GM12878 (cell line): ENCODE measurements around the gene ELOF1. TPM values are rescaled to one million over a fixed set of nuclear protein-coding genes. Genes with fewer than 3 reads are reported as not detected.
A peak's percentile ranks its signal among the peaks of the same experiment; 100 is the strongest.

ENCODE experiments used
- CHD2 ChIP-seq: IDR thresholded peaks from 2 replicates; pipeline ENCODE4 v1.6.1; 2011; ENCODE audit warnings: low read depth, low read length, improper control_type of control experiment, borderline replicate concordance
- DPF2 ChIP-seq: fragments of 450-650 bp; IDR thresholded peaks from 2 replicates; pipeline ENCODE4 v1.6.1; 2017; ENCODE audit warnings: mild to moderate bottlenecking
- EP300 ChIP-seq, 2 experiments: fragments of 150-350 bp in 1 of 2; IDR thresholded peaks; 2 replicates each; pipeline ENCODE4 v1.6.1; 2011 to 2012; ENCODE audit warnings: low read depth in 2 of 2, low read length in 2 of 2, borderline replicate concordance in 1 of 2, improper control_type of control experiment in 1 of 2, inconsistent platforms in 1 of 2; ENCODE audit not compliant: control insufficient read depth in 1 of 2
- FOXM1 ChIP-seq: IDR thresholded peaks from 2 replicates; pipeline ENCODE4 v1.6.1; 2012; ENCODE audit warnings: low read depth, mild to moderate bottlenecking, inconsistent platforms, low read length, moderate library complexity
- GATAD2B ChIP-seq: fragments of 450-650 bp; conservative IDR thresholded peaks from 2 replicates; pipeline ENCODE4 v1.6.1; 2017; ENCODE audit warnings: low read depth, mild to moderate bottlenecking, moderate library complexity
- JUNB ChIP-seq: IDR thresholded peaks from 2 replicates; pipeline ENCODE4 v1.6.1; 2016; ENCODE audit warnings: antibody characterized with exemption, mild to moderate bottlenecking
- NFIC ChIP-seq: IDR thresholded peaks from 2 replicates; pipeline ENCODE4 v1.6.1; 2012; ENCODE audit warnings: low read depth, mild to moderate bottlenecking, inconsistent platforms, low read length, moderate library complexity
- NFYA ChIP-seq: IDR thresholded peaks from 2 replicates; pipeline ENCODE4 v1.6.1; 2011; ENCODE audit warnings: low read depth, mild to moderate bottlenecking, low read length, improper control_type of control experiment, borderline replicate concordance
- NFYB ChIP-seq: IDR thresholded peaks from 2 replicates; pipeline ENCODE4 v1.6.1; 2011; ENCODE audit warnings: low read depth, mild to moderate bottlenecking, low read length, improper control_type of control experiment, moderate library complexity; ENCODE audit not compliant: insufficient read depth
- POLR2AphosphoS5 ChIP-seq: IDR thresholded peaks from 2 replicates; pipeline ENCODE4 v1.6.1; 2011; ENCODE audit warnings: mild to moderate bottlenecking, low read length, inconsistent platforms
- POU2F2 ChIP-seq: IDR thresholded peaks from 3 replicates; pipeline ENCODE4 v1.6.1; 2011; ENCODE audit warnings: low read depth, mild to moderate bottlenecking, low read length, borderline replicate concordance
- SPI1 ChIP-seq: IDR thresholded peaks from 2 replicates; pipeline ENCODE4 v1.6.1; 2011; ENCODE audit warnings: low read depth, mild to moderate bottlenecking, low read length, moderate library complexity, borderline replicate concordance; ENCODE audit not compliant: insufficient read depth
- SREBF2 ChIP-seq: IDR thresholded peaks from 2 replicates; pipeline ENCODE4 v1.6.1; 2012; ENCODE audit warnings: mild to moderate bottlenecking, low read length
- STAT3 ChIP-seq: IDR thresholded peaks from 2 replicates; pipeline ENCODE4 v1.6.1; 2011; ENCODE audit warnings: low read depth, low read length, improper control_type of control experiment
- TBL1XR1 ChIP-seq: IDR thresholded peaks from 2 replicates; pipeline ENCODE4 v1.6.1; 2012; ENCODE audit warnings: low read depth, low read length, improper control_type of control experiment
- USF2 ChIP-seq: IDR thresholded peaks from 2 replicates; pipeline ENCODE4 v1.6.1; 2011; ENCODE audit warnings: low read depth, low read length, improper control_type of control experiment, borderline replicate concordance
- ZNF217 ChIP-seq: fragments of 450-650 bp; IDR thresholded peaks from 2 replicates; pipeline ENCODE4 v1.6.1; 2017; ENCODE audit warnings: antibody characterized with exemption, mild to moderate bottlenecking
- ZZZ3 ChIP-seq: IDR thresholded peaks from 2 replicates; pipeline ENCODE4 v1.6.1; 2011; ENCODE audit warnings: low read depth; ENCODE audit not compliant: control insufficient read depth, insufficient read length
- polyA plus RNA-seq, 11 experiments: library from polyadenylated mRNA; depleted of rRNA in 4 of 11; unstranded in 6 of 11; stranded (reverse) in 5 of 11; fragments of >200 nt; fragmentation: Nextera tagmentation in 4 of 11; fragmentation: Illumina TruSeq in 1 of 11; extraction: Ambion mirVana in 4 of 11; extraction: Trizol in 1 of 11; gene quantifications; 1 replicate in 1 of 11; 2 replicates in 10 of 11; pipeline versions ENCODE4 v1.2.1 to v1.2.3, GENCODE V29; 2011 to 2016; ENCODE audit warnings: inconsistent platforms in 2 of 11, missing spikeins in 2 of 11, low read depth in 1 of 11
- total RNA-seq, 4 experiments: library from RNA; depleted of rRNA in 3 of 4; stranded (reverse); fragments of >200 nt in 3 of 4; fragmentation: Illumina TruSeq in 1 of 4; extraction: Trizol in 1 of 4; gene quantifications; 2 replicates each; pipeline versions ENCODE4 v1.2.1 to v1.2.3, GENCODE V29; 2013 to 2021
- TF ChIP-seq, protein P1 (sequence below): IDR thresholded peaks from 2 replicates; pipeline ENCODE4 v1.6.1; 2011; ENCODE audit warnings: borderline replicate concordance, low read depth, mild to moderate bottlenecking, moderate library complexity, low read length; ENCODE audit not compliant: insufficient read depth, poor library complexity, severe bottlenecking
- TF ChIP-seq, protein P2 (sequence below): fragments of 450-650 bp; IDR thresholded peaks from 2 replicates; pipeline ENCODE4 v1.6.1; 2014; ENCODE audit warnings: mild to moderate bottlenecking
- TF ChIP-seq, protein P3 (sequence below): fragments of 450-650 bp; IDR thresholded peaks from 2 replicates; pipeline ENCODE4 v1.6.1; 2017; ENCODE audit warnings: antibody characterized with exemption, mild to moderate bottlenecking, moderate library complexity
- TF ChIP-seq, protein P4 (sequence below): fragments of 450-650 bp; conservative IDR thresholded peaks from 2 replicates; pipeline ENCODE4 v1.6.1; 2017; ENCODE audit warnings: mild to moderate bottlenecking, moderate library complexity

Gene ELOF1
- total and polyA plus RNA-seq, 10 of the 15 experiments (the other 5 are each of a cell fraction or from before 2014, with no cell fraction given), result 11.7 to 124 (median 92.9) TPM

GRCh38 chr19:11574689-11575088, 15.7 kb upstream of the ELOF1 start (continued):
- TF ChIP-seq, protein P1, sequence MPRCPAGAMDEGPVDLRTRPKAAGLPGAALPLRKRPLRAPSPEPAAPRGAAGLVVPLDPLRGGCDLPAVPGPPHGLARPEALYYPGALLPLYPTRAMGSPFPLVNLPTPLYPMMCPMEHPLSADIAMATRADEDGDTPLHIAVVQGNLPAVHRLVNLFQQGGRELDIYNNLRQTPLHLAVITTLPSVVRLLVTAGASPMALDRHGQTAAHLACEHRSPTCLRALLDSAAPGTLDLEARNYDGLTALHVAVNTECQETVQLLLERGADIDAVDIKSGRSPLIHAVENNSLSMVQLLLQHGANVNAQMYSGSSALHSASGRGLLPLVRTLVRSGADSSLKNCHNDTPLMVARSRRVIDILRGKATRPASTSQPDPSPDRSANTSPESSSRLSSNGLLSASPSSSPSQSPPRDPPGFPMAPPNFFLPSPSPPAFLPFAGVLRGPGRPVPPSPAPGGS, result no peak
- TF ChIP-seq FOXM1 (no peak), NFYB (no peak), STAT3 (no peak), USF2 (peak; percentile 40), POU2F2 (no peak; the same call in 2 of the 3 replicates), CHD2 (peak; percentile 68; the same call in 1 of the 2 replicates), NFIC (no peak), ZNF217 (no peak), TBL1XR1 (no peak), GATAD2B (0 out of 2 replicates have a peak, but pooled peaks have one; percentile 53), SPI1 (no peak), NFYA (no peak), SREBF2 (no peak), DPF2 (peak; percentile 62; the same call in 1 of the 2 replicates), ZZZ3 (no peak), EP300 (IDR thresholded peaks at IDR 0.05; ENCODE audit: borderline replicate concordance in 1 of 2, control insufficient read depth in 1 of 2, low read depth in 2 of 2, low read length in 2 of 2) (peak; percentile 77 to 81; a peak in 3 of 4 replicates), JUNB (no peak), POLR2AphosphoS5 (no peak)
- TF ChIP-seq, protein P2, sequence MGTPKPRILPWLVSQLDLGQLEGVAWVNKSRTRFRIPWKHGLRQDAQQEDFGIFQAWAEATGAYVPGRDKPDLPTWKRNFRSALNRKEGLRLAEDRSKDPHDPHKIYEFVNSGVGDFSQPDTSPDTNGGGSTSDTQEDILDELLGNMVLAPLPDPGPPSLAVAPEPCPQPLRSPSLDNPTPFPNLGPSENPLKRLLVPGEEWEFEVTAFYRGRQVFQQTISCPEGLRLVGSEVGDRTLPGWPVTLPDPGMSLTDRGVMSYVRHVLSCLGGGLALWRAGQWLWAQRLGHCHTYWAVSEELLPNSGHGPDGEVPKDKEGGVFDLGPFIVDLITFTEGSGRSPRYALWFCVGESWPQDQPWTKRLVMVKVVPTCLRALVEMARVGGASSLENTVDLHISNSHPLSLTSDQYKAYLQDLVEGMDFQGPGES, result no peak
- TF ChIP-seq, protein P3, sequence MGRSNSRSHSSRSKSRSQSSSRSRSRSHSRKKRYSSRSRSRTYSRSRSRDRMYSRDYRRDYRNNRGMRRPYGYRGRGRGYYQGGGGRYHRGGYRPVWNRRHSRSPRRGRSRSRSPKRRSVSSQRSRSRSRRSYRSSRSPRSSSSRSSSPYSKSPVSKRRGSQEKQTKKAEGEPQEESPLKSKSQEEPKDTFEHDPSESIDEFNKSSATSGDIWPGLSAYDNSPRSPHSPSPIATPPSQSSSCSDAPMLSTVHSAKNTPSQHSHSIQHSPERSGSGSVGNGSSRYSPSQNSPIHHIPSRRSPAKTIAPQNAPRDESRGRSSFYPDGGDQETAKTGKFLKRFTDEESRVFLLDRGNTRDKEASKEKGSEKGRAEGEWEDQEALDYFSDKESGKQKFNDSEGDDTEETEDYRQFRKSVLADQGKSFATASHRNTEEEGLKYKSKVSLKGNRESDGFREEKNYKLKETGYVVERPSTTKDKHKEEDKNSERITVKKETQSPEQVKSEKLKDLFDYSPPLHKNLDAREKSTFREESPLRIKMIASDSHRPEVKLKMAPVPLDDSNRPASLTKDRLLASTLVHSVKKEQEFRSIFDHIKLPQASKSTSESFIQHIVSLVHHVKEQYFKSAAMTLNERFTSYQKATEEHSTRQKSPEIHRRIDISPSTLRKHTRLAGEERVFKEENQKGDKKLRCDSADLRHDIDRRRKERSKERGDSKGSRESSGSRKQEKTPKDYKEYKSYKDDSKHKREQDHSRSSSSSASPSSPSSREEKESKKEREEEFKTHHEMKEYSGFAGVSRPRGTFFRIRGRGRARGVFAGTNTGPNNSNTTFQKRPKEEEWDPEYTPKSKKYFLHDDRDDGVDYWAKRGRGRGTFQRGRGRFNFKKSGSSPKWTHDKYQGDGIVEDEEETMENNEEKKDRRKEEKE, result no peak
- TF ChIP-seq, protein P4, sequence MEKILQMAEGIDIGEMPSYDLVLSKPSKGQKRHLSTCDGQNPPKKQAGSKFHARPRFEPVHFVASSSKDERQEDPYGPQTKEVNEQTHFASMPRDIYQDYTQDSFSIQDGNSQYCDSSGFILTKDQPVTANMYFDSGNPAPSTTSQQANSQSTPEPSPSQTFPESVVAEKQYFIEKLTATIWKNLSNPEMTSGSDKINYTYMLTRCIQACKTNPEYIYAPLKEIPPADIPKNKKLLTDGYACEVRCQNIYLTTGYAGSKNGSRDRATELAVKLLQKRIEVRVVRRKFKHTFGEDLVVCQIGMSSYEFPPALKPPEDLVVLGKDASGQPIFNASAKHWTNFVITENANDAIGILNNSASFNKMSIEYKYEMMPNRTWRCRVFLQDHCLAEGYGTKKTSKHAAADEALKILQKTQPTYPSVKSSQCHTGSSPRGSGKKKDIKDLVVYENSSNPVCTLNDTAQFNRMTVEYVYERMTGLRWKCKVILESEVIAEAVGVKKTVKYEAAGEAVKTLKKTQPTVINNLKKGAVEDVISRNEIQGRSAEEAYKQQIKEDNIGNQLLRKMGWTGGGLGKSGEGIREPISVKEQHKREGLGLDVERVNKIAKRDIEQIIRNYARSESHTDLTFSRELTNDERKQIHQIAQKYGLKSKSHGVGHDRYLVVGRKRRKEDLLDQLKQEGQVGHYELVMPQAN, result no peak
